ENCODE results near the gene ADAMTS2.

Gene ADAMTS2

GRCh38 chr5:179140293-179140692 is 205.0 kb downstream of the ADAMTS2 start:
- no peak for TF ChIP-seq CTCF (IDR thresholded peaks at IDR 0.05; ENCODE audit: borderline replicate concordance, insufficient read depth, low read depth, low read length)
- no peak overlapping the region for H3K4me3 ChIP-seq (ENCODE audit: low read depth, low read length)

- no peak overlapping the region for H3K4me3 ChIP-seq (ENCODE audit: low read depth, low read length)
- no peak for TF ChIP-seq CTCF (IDR thresholded peaks at IDR 0.05; ENCODE audit: borderline replicate concordance, insufficient read depth, low read depth, low read length)
These were observed 205.4 kb downstream of the ADAMTS2 start for GRCh38 chr5:179139936-179140235.

- TF ChIP-seq CTCF (IDR thresholded peaks at IDR 0.05; ENCODE audit: borderline replicate concordance, insufficient read depth, low read depth, low read length): no peak
- no peak overlapping the region for H3K4me3 ChIP-seq (ENCODE audit: low read depth, low read length)
These were observed 205.9 kb downstream of the ADAMTS2 start for GRCh38 chr5:179139111-179139935.

- TF ChIP-seq CTCF (IDR thresholded peaks at IDR 0.05; ENCODE audit: borderline replicate concordance, insufficient read depth, low read depth, low read length): no peak
- H3K4me3 ChIP-seq (ENCODE audit: low read depth, low read length): no peak overlapping the region
These were observed 206.7 kb downstream of the ADAMTS2 start for GRCh38 chr5:179138568-179138925.

- no peak overlapping the region for H3K4me3 ChIP-seq (ENCODE audit: low read depth, low read length)
- TF ChIP-seq CTCF (IDR thresholded peaks at IDR 0.05; ENCODE audit: borderline replicate concordance, insufficient read depth, low read depth, low read length): no peak
These were observed 207.4 kb downstream of the ADAMTS2 start for GRCh38 chr5:179137643-179138567.

- TF ChIP-seq CTCF (IDR thresholded peaks at IDR 0.05; ENCODE audit: borderline replicate concordance, insufficient read depth, low read depth, low read length): no peak
- no peak overlapping the region for H3K4me3 ChIP-seq (ENCODE audit: low read depth, low read length)
These were observed 208.1 kb downstream of the ADAMTS2 start for GRCh38 chr5:179137016-179137642.
